Lung (tissue), 12 donors: ENCODE measurements around the gene CAPN5. TPM values are rescaled to one million over a fixed set of nuclear protein-coding genes. Genes with fewer than 3 reads are reported as not detected.
A peak's percentile ranks its signal among the peaks of the same experiment; 100 is the strongest.

Experiments used
- ATAC-seq: fragments of 200-7000 bp; cut with Tn5 transposase; one replicate; pipeline ENCODE4 v1.9.1; 2020; ENCODE audit warnings: moderate number of reproducible peaks; ENCODE audit not compliant: insufficient read depth, low FRiP score
- DNase-seq, 3 donors: peaks; one replicate each; pipeline ENCODE4 v3.0.0-alpha.2; 2013 to 2017
- H3K27ac ChIP-seq, 2 donors: one replicate each; pipeline ENCODE4 v1.5.1; 2013; ENCODE audit warnings: mild to moderate bottlenecking in 2 of 2, moderate library complexity in 2 of 2, control low read depth in 1 of 2, inconsistent platforms in 1 of 2, low read depth in 1 of 2, low read length in 1 of 2
- H3K27me3 ChIP-seq, 3 donors: one replicate each; pipeline ENCODE4 v1.5.1; 2013; ENCODE audit warnings: low read length in 2 of 3; ENCODE audit not compliant: control insufficient read depth in 3 of 3, insufficient read depth in 3 of 3
- H3K36me3 ChIP-seq, 4 donors: one replicate each; pipeline ENCODE4 v1.5.1; 2013; ENCODE audit warnings: low read length in 4 of 4, mild to moderate bottlenecking in 1 of 4, moderate library complexity in 1 of 4; ENCODE audit not compliant: control insufficient read depth in 4 of 4, insufficient read depth in 4 of 4
- H3K4me1 ChIP-seq, 5 donors: one replicate each; pipeline ENCODE4 v1.5.1; 2013; ENCODE audit warnings: low read length in 5 of 5, mild to moderate bottlenecking in 2 of 5, moderate library complexity in 1 of 5; ENCODE audit not compliant: control insufficient read depth in 5 of 5, insufficient read depth in 5 of 5
- H3K4me3 ChIP-seq: one replicate; pipeline ENCODE4 v1.5.1; 2013; ENCODE audit warnings: mild to moderate bottlenecking, control low read depth, moderate library complexity
- H3K9ac ChIP-seq, 2 donors: one replicate each; pipeline ENCODE4 v1.5.1; 2013; ENCODE audit warnings: low read length in 2 of 2, control low read depth in 1 of 2; ENCODE audit not compliant: insufficient read depth in 1 of 2
- H3K9me3 ChIP-seq, 4 donors: one replicate each; pipeline ENCODE4 v1.5.1; 2013; ENCODE audit warnings: low read length in 3 of 4, mild to moderate bottlenecking in 1 of 4, moderate library complexity in 1 of 4; ENCODE audit not compliant: control insufficient read depth in 4 of 4, insufficient read depth in 3 of 4
- WGBS, 2 donors: extraction: QIAGEN DNeasy Blood & Tissue Kit; methylation state at CpG; one replicate each; pipeline ENCODE4 v1.1.7; 2013; 5-methylcytosine and 5-hydroxymethylcytosine counted together
- polyA plus RNA-seq, 2 donors: library from polyadenylated mRNA; stranded (reverse); fragments of 200-250 nt; gene quantifications; one replicate each; pipeline ENCODE4 v1.2.1, GENCODE V29; 2013
- total RNA-seq, 2 donors: library from RNA; depleted of rRNA in 1 of 2; stranded (reverse); fragments of >200 nt in 1 of 2; gene quantifications; one replicate each; pipeline ENCODE4 v1.2.1, GENCODE V29; 2014 to 2021
- TF ChIP-seq, protein P1 (sequence below): IDR thresholded peaks from 2 replicates; pipeline ENCODE4 v1.5.1; 2012; ENCODE audit warnings: mild to moderate bottlenecking; ENCODE audit errors: control extremely low read depth, extremely low read depth
- donor health status: control.
- donor health status: control.
- donor health status: Bipolar disorder and iron deficiency.
- donor health status: healthy.
- donor health status: DM: yes; HTN: yes; CAD: no.

The CAPN5 gene
- total and polyA plus RNA-seq, 4 donors: 3.0 to 16.1 (median 9.4) TPM

DNA sequence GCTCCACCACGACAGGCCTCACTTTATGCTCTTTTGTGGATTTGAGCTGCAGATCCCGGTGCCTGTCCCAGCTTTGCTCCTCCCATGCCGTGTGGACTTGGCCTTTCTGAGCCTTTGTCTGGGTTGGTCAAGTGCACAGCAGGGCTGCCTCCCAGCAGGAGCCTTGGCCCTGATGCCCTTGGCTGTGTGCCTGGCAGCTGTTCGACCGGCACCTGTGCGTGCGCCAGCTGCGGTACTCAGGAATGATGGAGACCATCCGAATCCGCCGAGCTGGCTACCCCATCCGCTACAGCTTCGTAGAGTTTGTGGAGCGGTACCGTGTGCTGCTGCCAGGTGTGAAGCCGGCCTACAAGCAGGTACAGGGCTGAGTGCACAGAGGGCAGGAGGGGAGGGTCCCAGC, 107.8 kb downstream of the CAPN5 start:
- Histone ChIP-seq H3K4me1 (peaks cover 0 to 11% (median 6%) of the 10 kb centered on the region in 5 donors), H3K27ac (no peak overlapping the region), H3K4me3 (no peak overlapping the region), H3K9me3 (no peaks in the 10 kb centered on the region), H3K27me3 (no peaks in the 10 kb centered on the region), H3K9ac (no peak overlapping the region), H3K36me3 (no peaks in the 10 kb centered on the region)
- TF ChIP-seq, protein P1, sequence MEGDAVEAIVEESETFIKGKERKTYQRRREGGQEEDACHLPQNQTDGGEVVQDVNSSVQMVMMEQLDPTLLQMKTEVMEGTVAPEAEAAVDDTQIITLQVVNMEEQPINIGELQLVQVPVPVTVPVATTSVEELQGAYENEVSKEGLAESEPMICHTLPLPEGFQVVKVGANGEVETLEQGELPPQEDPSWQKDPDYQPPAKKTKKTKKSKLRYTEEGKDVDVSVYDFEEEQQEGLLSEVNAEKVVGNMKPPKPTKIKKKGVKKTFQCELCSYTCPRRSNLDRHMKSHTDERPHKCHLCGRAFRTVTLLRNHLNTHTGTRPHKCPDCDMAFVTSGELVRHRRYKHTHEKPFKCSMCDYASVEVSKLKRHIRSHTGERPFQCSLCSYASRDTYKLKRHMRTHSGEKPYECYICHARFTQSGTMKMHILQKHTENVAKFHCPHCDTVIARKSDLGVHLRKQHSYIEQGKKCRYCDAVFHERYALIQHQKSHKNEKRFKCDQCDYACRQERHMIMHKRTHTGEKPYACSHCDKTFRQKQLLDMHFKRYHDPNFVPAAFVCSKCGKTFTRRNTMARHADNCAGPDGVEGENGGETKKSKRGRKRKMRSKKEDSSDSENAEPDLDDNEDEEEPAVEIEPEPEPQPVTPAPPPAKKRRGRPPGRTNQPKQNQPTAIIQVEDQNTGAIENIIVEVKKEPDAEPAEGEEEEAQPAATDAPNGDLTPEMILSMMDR: no peak
- ATAC-seq (no peak), DNase-seq (no peak)
- 92 to 95% methylated on average over 16 of the region's 16 CpGs for WGBS, 2 donors

DNA sequence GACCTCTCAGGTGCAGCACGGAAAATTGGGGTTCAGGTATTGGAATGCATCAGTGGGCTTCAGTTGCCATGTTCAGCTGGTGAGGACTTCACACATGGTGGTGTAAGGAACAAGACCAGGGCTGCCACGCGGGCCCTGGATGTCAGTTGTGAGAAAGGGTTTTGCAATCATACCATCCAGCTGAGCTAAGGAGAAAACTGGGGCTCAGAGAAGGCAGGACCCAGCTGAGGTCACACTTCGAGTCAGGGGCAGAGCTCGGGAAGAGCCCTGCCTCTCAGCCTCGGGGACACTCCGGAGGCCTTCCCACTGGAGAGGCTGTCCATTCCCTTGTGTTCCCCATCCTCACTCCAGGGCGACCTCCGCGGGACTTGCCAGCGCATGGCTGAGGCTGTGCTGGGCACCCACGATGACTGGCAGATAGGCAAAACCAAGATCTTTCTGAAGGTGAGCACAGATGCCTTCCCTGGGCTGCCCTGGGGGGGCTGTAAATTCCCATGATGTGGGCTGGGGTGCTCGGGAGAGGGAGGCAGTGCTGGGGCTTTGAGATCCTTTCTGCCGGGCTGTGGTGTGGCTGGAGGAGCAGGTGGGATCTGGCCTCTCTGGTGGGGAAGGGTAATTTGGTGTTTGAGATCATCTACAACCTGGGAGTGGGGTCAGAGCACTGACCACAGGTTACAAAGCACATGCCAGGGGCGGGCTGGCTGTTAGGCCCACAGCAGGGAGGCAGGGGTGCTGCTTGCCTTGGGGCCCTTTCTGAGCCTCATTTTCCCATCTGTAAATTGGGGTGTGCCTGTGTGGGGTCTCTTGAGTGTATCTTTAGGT, 108.5 kb downstream of the CAPN5 start:
- no peaks in the 10 kb centered on the region for H3K36me3 ChIP-seq
- TF ChIP-seq, protein P1: no peak
- WGBS, 2 donors: 57 to 79% methylated on average over 15 of the region's 15 CpGs
- peaks cover 0 to 11% (median 6%) of the 10 kb centered on the region in 5 donors for H3K4me1 ChIP-seq
- ATAC-seq (no peak), DNase-seq (no peak)
- no peak overlapping the region for H3K9ac ChIP-seq
- H3K27me3 ChIP-seq: no peaks in the 10 kb centered on the region
- no peaks in the 10 kb centered on the region for H3K9me3 ChIP-seq
- H3K4me3 ChIP-seq: no peak overlapping the region
- peak overlapping the region in 1 of 2 donors; percentile 30 for H3K27ac ChIP-seq

Other genes starting within 250 kb of the CAPN5 start
- 10 to 100 TPM; 14.4 to 37.0 TPM for gene ACER3, start 206.1 kb upstream of the CAPN5 start, total RNA-seq
- gene ACER3, start 206.1 kb upstream of the CAPN5 start, polyA plus RNA-seq: 10 to 100 TPM in 1 of 2 donors, 1 to 10 TPM in 1; 7.9 to 11.1 TPM
- gene B3GNT6, start 32.6 kb upstream of the CAPN5 start, total RNA-seq: under 1 TPM; 0.34 to 0.77 TPM
- 1 to 10 TPM in 1 of 2 donors, under 1 TPM in 1; 0.18 to 1.6 TPM for gene B3GNT6, start 32.6 kb upstream of the CAPN5 start, polyA plus RNA-seq
- gene OMP, start 35.9 kb downstream of the CAPN5 start, total RNA-seq: under 1 TPM; 0.61 to 0.74 TPM
- under 1 TPM in 1 of 2 donors, not detected in 1; 0.37 TPM for gene OMP, start 35.9 kb downstream of the CAPN5 start, polyA plus RNA-seq
- 1 to 10 TPM; 4.4 to 8.3 TPM for gene MYO7A, start 61.3 kb downstream of the CAPN5 start, total RNA-seq
- 10 to 100 TPM in 1 of 2 donors, 1 to 10 TPM in 1; 1.8 to 10.2 TPM for gene MYO7A, start 61.3 kb downstream of the CAPN5 start, polyA plus RNA-seq
- not detected for gene GDPD4, start 234.7 kb downstream of the CAPN5 start, total RNA-seq
- not detected for gene GDPD4, start 234.7 kb downstream of the CAPN5 start, polyA plus RNA-seq